KMS-11 (cell line): ENCODE results near the gene ACY1.

Experiments used
- H2AFZ ChIP-seq: fragments of 200-600 bp; sonication (generic); 2 replicates; pipeline ENCODE4 v1.6.1; 2016; ENCODE audit warnings: antibody characterized with exemption, mixed run types, low read depth
- H3K27ac ChIP-seq: fragments of 200-600 bp; sonication (generic); 2 replicates; pipeline ENCODE4 v1.6.1; 2016; ENCODE audit warnings: mild to moderate bottlenecking, mixed run types
- H3K27me3 ChIP-seq: fragments of 200-600 bp; sonication (generic); 2 replicates; pipeline ENCODE4 v1.6.1; 2017; ENCODE audit warnings: mild to moderate bottlenecking, low read depth, mixed run types, moderate library complexity; ENCODE audit not compliant: insufficient read depth
- H3K36me3 ChIP-seq: fragments of 200-600 bp; sonication (generic); 2 replicates; pipeline ENCODE4 v1.6.1; 2017; ENCODE audit warnings: mild to moderate bottlenecking, mixed run types; ENCODE audit not compliant: insufficient read depth
- H3K4me1 ChIP-seq: fragments of 200-600 bp; sonication (generic); 2 replicates; pipeline ENCODE4 v1.6.1; 2016; ENCODE audit warnings: mild to moderate bottlenecking, low read depth, mixed run types; ENCODE audit not compliant: poor library complexity, severe bottlenecking
- H3K4me2 ChIP-seq: fragments of 200-600 bp; sonication (generic); 2 replicates; pipeline ENCODE4 v1.7.0; 2016; ENCODE audit warnings: mild to moderate bottlenecking, mixed run types
- H3K4me3 ChIP-seq: fragments of 200-600 bp; sonication (generic); IDR thresholded peaks from 2 replicates; pipeline ENCODE4 v1.6.1; 2017; ENCODE audit warnings: low read depth, low read length, mixed read lengths; ENCODE audit not compliant: insufficient read depth
- H3K79me2 ChIP-seq: fragments of 200-600 bp; sonication (generic); 2 replicates; pipeline ENCODE4 v1.6.1; 2016; ENCODE audit warnings: low read depth, mixed run types; ENCODE audit not compliant: insufficient read depth
- H3K9ac ChIP-seq: fragments of 200-600 bp; sonication (generic); 2 replicates; pipeline ENCODE4 v1.6.1; 2016; ENCODE audit warnings: mild to moderate bottlenecking, mixed run types
- H4K20me1 ChIP-seq: fragments of 200-600 bp; sonication (generic); 2 replicates; pipeline ENCODE4 v1.6.1; 2016; ENCODE audit warnings: mild to moderate bottlenecking, mixed run types; ENCODE audit not compliant: insufficient read depth
- TF ChIP-seq, protein P1 (sequence below): fragments of 200-600 bp; sonication (generic); conservative IDR thresholded peaks from 2 replicates; pipeline ENCODE4 v1.6.1; 2017; ENCODE audit warnings: low read depth, mild to moderate bottlenecking, antibody characterized with exemption, low read length, moderate library complexity, mixed read lengths

The ACY1 gene

DNA sequence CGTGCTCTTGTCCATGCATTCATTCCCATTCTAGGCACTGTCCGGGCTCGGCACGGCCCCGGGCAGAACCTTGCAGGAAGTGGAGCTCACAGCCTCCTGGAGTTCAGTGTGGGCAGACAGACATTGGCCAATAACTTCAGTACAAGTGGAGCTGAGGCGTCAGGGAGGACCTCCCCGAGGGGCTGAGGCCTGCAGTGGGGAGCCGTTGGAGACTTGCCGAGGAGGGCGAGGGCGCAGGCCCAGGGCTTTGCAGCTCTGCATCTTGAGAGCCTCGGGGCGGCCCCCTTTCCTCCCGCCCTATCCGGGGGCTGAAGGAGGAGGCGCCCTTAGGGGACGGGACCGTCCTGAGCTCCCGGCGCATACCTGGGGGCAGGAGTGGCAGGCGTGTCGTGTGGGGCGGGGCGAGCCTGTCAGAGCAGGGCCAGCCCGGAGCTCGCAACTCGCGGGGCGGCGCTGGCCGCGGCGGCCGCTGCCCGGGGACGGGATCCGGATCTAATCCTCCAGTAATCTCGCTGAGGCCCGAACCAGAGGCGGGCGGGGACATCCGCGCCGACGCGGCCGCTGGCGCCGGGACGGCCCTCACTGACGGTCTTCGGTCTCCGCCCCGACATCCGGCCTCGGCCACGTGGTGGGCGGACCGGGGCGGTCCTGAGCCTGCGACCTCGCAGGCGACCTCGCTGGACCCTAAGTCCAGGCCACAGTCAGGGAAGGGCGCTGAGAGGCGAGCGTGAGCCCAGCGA, at the start of gene ACY1:
TSS of gene ACY1 (plus strand) at position 698 of the 740 bp plus-strand sequence. CDS start 530 bp downstream, outside the sequence.
- Histone ChIP-seq H3K79me2 (no peaks in the 10 kb centered on the region), H2AFZ (peak within 1 kb of the TSS; percentile 58), H3K27ac (peak within 1 kb of the TSS; percentile 73)

DNA sequence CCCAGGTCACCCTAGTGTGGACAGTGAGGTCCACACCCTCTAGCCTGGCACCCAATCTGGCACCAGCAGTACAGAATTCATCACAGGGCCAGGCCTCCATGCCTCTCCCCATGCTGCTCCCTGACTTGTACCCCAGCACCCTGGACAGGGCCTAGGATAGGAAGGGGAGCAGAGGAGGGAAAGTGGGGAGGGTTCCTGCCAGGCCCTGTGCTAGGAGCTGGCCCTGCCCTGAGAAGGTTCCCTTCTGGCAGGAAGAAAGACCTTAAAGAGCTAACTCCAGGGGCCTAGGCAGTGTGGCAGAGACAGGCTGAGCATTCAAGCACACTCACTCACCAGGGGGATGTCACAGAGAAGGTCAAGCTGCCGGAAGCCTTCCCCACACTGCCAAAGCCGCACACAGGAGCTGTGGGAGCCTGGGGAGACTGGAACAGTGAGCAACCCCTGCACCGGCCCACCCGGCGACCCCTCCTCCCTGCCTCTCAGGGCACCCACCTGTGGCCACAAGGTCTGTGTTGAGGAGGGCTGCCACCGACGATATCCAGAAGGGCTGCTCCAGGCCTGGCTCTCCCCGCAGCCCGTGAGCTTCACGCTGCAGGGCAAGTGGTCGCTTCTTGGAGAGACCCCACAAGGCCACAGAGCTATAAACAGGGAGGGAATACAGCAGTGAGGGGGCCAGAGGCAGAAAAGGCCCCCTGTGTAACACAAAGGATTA, 49.0 kb upstream of the ACY1 start:
- no peak overlapping the region for H3K9ac ChIP-seq
- H3K36me3 ChIP-seq, result no peaks in the 10 kb centered on the region
- H3K79me2 ChIP-seq, result peaks cover 1% of the 10 kb centered on the region; the same call in 1 of the 2 replicates

More for the DNA sequence above, at the start of gene ACY1:
- Histone ChIP-seq H3K4me2 (peak within 1 kb of the TSS; percentile 94), H3K4me1 (peaks cover 4% of the 10 kb centered on the region), H3K4me3 (peak within 1 kb of the TSS; percentile 68), H3K9ac (peak within 1 kb of the TSS; percentile 79), H3K36me3 (no peaks in the 10 kb centered on the region), H3K27me3 (no peaks in the 10 kb centered on the region), H4K20me1 (no peaks in the 10 kb centered on the region)
- TF ChIP-seq, protein P1, sequence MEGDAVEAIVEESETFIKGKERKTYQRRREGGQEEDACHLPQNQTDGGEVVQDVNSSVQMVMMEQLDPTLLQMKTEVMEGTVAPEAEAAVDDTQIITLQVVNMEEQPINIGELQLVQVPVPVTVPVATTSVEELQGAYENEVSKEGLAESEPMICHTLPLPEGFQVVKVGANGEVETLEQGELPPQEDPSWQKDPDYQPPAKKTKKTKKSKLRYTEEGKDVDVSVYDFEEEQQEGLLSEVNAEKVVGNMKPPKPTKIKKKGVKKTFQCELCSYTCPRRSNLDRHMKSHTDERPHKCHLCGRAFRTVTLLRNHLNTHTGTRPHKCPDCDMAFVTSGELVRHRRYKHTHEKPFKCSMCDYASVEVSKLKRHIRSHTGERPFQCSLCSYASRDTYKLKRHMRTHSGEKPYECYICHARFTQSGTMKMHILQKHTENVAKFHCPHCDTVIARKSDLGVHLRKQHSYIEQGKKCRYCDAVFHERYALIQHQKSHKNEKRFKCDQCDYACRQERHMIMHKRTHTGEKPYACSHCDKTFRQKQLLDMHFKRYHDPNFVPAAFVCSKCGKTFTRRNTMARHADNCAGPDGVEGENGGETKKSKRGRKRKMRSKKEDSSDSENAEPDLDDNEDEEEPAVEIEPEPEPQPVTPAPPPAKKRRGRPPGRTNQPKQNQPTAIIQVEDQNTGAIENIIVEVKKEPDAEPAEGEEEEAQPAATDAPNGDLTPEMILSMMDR, result 0 out of 2 replicates have a peak, but pooled peaks have one; percentile 24

DNA sequence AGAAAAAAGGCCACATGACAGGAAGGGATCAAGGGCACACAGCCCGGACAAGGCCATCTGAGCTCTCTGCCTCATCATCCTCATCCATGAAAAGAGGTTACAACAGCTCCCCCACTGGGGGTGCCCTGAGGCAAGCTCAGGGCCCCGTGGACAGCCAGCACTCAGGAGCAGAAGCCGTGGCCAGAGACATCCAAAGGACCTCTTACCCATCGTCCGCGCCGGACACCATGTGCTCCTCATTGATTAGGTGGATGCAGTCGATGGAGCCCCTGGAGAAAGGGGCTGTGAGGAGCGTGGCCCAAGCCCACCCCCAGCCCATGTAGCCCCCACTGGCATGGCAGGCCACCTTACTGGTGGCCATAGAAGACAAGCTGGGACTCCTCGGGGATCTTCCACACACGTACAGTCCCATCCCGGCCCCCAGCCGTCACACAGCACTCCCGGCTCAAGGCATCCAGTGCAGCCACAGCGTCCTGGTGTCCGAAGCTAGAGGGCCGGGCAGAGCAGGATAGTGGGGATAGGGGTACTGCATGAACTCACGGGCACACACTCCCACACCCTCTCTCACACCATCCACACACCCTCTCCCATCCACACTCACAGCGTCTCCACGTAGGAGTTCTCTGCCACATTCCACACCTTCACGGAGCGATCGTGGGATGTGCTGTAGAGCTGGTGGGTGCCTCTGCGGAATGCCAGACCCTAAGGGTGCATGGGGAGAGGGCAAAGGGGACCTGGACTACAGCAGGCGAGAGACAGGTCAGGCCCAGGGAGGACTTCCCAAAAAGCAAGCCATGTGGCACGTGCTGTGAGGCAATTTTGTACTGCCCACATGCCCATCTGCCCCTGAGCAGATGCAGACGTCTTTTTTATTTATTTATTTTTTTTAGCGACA, 48.1 kb upstream of the ACY1 start:
- peaks cover 4% of the 10 kb centered on the region for H3K4me1 ChIP-seq
- H3K36me3 ChIP-seq, result no peaks in the 10 kb centered on the region
- H3K9ac ChIP-seq, result no peak overlapping the region
- no peak overlapping the region for H3K4me3 ChIP-seq
- TF ChIP-seq, protein P1, result no peak
- H3K27ac ChIP-seq, result no peak overlapping the region
- peaks cover 11% of the 10 kb centered on the region; the same call in 1 of the 2 replicates for H3K79me2 ChIP-seq
- H2AFZ ChIP-seq, result no peak overlapping the region
- H4K20me1 ChIP-seq, result no peaks in the 10 kb centered on the region
- H3K4me2 ChIP-seq, result no peak overlapping the region
- no peaks in the 10 kb centered on the region for H3K27me3 ChIP-seq

More for the DNA sequence above, 49.0 kb upstream of the ACY1 start:
- H3K4me1 ChIP-seq, result no peaks in the 10 kb centered on the region
- H3K4me3 ChIP-seq, result no peak overlapping the region
- no peak overlapping the region for H3K4me2 ChIP-seq
- no peaks in the 10 kb centered on the region for H3K27me3 ChIP-seq
- H4K20me1 ChIP-seq, result no peaks in the 10 kb centered on the region
- TF ChIP-seq, protein P1, result no peak
- H2AFZ ChIP-seq, result no peak overlapping the region
- H3K27ac ChIP-seq, result no peak overlapping the region
